ENCODE measurements around the gene EPM2A. TPM values are rescaled to one million over a fixed set of nuclear protein-coding genes. Genes with fewer than 3 reads are reported as not detected.

EPM2A gene
- total and polyA plus RNA-seq, 7 donors, result 2.3 to 79.5 (median 66.5) TPM

GRCh38 chr6:145600299-145600698 is 135.0 kb downstream of the EPM2A start:
- Histone ChIP-seq H3K36me3 (no peaks in the 10 kb centered on the region), H3K4me1 (no peaks in the 10 kb centered on the region), H3K4me3 (no peak overlapping the region), H3K27me3 (no peaks in the 10 kb centered on the region), H3K27ac (no peak overlapping the region), H3K9me3 (no peaks in the 10 kb centered on the region)
- TF ChIP-seq CTCF (IDR thresholded peaks at IDR 0.05) (no peak), POLR2AphosphoS5 (IDR thresholded peaks at IDR 0.05) (no peak), POLR2A (IDR thresholded peaks at IDR 0.05) (no peak), EP300 (IDR thresholded peaks at IDR 0.05) (no peak)
- 85% methylated on average over 2 of the region's 2 CpGs for WGBS, 2 donors
- no peak for DNase-seq
- intact Hi-C loops (cut with DNase I), result no loop called here

GRCh38 chr6:145588981-145589380 is 146.3 kb downstream of the EPM2A start:
- intact Hi-C loops (cut with DNase I), result no loop called here

GRCh38 chr6:145587334-145587733 is 148.0 kb downstream of the EPM2A start:
- H3K27ac ChIP-seq, result no peak overlapping the region
- no peaks in the 10 kb centered on the region for H3K36me3 ChIP-seq
- no peak overlapping the region for H3K4me3 ChIP-seq
- no peaks in the 10 kb centered on the region for H3K27me3 ChIP-seq
- intact Hi-C loops (cut with DNase I), result no loop called here
- no peak for DNase-seq
- no peaks in the 10 kb centered on the region for H3K9me3 ChIP-seq
- no peak for TF ChIP-seq EP300 (IDR thresholded peaks at IDR 0.05)
- TF ChIP-seq POLR2A (IDR thresholded peaks at IDR 0.05), result no peak
- no peak for TF ChIP-seq POLR2AphosphoS5 (IDR thresholded peaks at IDR 0.05)
- H3K4me1 ChIP-seq, result no peaks in the 10 kb centered on the region

More at GRCh38 chr6:145588981-145589380, 146.3 kb downstream of the EPM2A start:
- Histone ChIP-seq H3K27ac (no peak overlapping the region), H3K9me3 (no peaks in the 10 kb centered on the region), H3K36me3 (no peaks in the 10 kb centered on the region), H3K27me3 (no peaks in the 10 kb centered on the region), H3K4me1 (no peaks in the 10 kb centered on the region), H3K4me3 (no peak overlapping the region)
- WGBS, 2 donors, result 75 to 86% methylated on average over 1 of the region's 1 CpG
- TF ChIP-seq CTCF (IDR thresholded peaks at IDR 0.05) (no peak), EP300 (IDR thresholded peaks at IDR 0.05) (no peak), POLR2AphosphoS5 (IDR thresholded peaks at IDR 0.05) (no peak), POLR2A (IDR thresholded peaks at IDR 0.05) (no peak)
- no peak for DNase-seq

- H3K4me3 ChIP-seq, result no peak overlapping the region
- no peaks in the 10 kb centered on the region for H3K27me3 ChIP-seq
- H3K9me3 ChIP-seq, result no peaks in the 10 kb centered on the region
- WGBS, 2 donors, result 57 to 64% methylated on average over 3 of the region's 3 CpGs
- TF ChIP-seq POLR2A (IDR thresholded peaks at IDR 0.05) (no peak), CTCF (IDR thresholded peaks at IDR 0.05) (no peak), EP300 (IDR thresholded peaks at IDR 0.05) (no peak)
- H3K36me3 ChIP-seq, result no peaks in the 10 kb centered on the region
- intact Hi-C loops (cut with DNase I), result no loop called here
- H3K27ac ChIP-seq, result no peak overlapping the region
- no peak for DNase-seq
- no peaks in the 10 kb centered on the region for H3K4me1 ChIP-seq
Measured at GRCh38 chr6:145583753-145584152, 151.6 kb downstream of the EPM2A start.

Small RNAs within 50 kb of the gene (small RNA-seq; reads per million reads assigned to genes)
- gene AL023806.2, result 0 reads per million in 3 donors

Other genes with a start within 250 kb of the EPM2A start
- gene FBXO30, start 79.3 kb upstream of the EPM2A start, total RNA-seq, result 10 to 100 TPM; 37.9 to 53.9 (median 43.9) TPM
- gene FBXO30, start 79.3 kb upstream of the EPM2A start, polyA plus RNA-seq, result 1 to 10 TPM; 2.3 to 3.2 (median 2.4) TPM
- gene SHPRH, start 228.8 kb upstream of the EPM2A start, total RNA-seq, result 10 to 100 TPM; 25.9 to 36.0 (median 30.7) TPM
- gene SHPRH, start 228.8 kb upstream of the EPM2A start, polyA plus RNA-seq, result 1 to 10 TPM; 1.6 to 4.3 (median 1.8) TPM